A549 treated with Hydrocortisone at 1 μM for 4 hours (cell line): ENCODE data around the gene ANO2. TPM values are rescaled to one million over a fixed set of nuclear protein-coding genes. Genes with fewer than 3 reads are reported as not detected.

Experiments
- total RNA-seq: library from RNA; stranded (reverse); fragments of 200-300 nt; extraction: Qiagen RNA extraction; gene quantifications from 5 replicates; pipeline ENCODE4 v1.2.3, GENCODE V29; 2022

The ANO2 gene
- total RNA-seq = 0.05 to 0.13 TPM (median 0.07 TPM) in 3 of 5 replicates, not detected in the others

GRCh38 chr12:5945071-5946008 lies at the start of gene ANO2:
ANO2 (minus strand) TSS chr12:5945259; CDS start chr12:5945217, 42 bp downstream.

Other genes with a start within 250 kb of the ANO2 start
- gene VWF, start 179.4 kb upstream of the ANO2 start, total RNA-seq = 0.07 to 0.31 TPM (median 0.14 TPM) in 5 replicates